Activated CD4-positive, alpha-beta T cell treated with anti-CD3 and anti-CD28 coated beads, Interleukin-2, amount 10 ng/mL, durations not matched to agents 24 days and 14 days (primary cell): Measurements from ENCODE around the gene SLCO1B1. TPM values are rescaled to one million over a fixed set of nuclear protein-coding genes. Genes with fewer than 3 reads are reported as not detected.

Experiments used
- DNase-seq: peaks from one replicate; pipeline ENCODE4 v3.0.0; 2022
- H3K27ac Mint-ChIP-seq: one replicate; pipeline ENCODE4 v1.8.0; 2022; ENCODE audit warnings: mild to moderate bottlenecking, mixed read lengths
- H3K27me3 Mint-ChIP-seq: one replicate; pipeline ENCODE4 v1.8.0; 2022; ENCODE audit warnings: mixed read lengths
- H3K36me3 Mint-ChIP-seq: one replicate; pipeline ENCODE4 v1.8.0; 2022; ENCODE audit warnings: low read depth, mild to moderate bottlenecking, mixed read lengths
- H3K4me1 Mint-ChIP-seq: one replicate; pipeline ENCODE4 v1.8.0; 2021; ENCODE audit warnings: mixed read lengths
- H3K4me3 Mint-ChIP-seq: one replicate; pipeline ENCODE4 v1.8.0; 2022; ENCODE audit warnings: mild to moderate bottlenecking, moderate library complexity, mixed read lengths
- H3K9me3 Mint-ChIP-seq: one replicate; pipeline ENCODE4 v1.8.0; 2021; ENCODE audit warnings: mixed read lengths
- intact Hi-C: fragments of 100-400 bp; cut with micrococcal nuclease; formaldehyde crosslinking; loops from one replicate; pipeline ENCODE4 v1.15.1; 2023
- total RNA-seq: library from RNA; stranded (reverse); gene quantifications from 2 replicates; pipeline ENCODE4 v1.2.3, GENCODE V29; 2022

The SLCO1B1 gene
- total RNA-seq, 1 donor from 2014 or later: not detected

DNA sequence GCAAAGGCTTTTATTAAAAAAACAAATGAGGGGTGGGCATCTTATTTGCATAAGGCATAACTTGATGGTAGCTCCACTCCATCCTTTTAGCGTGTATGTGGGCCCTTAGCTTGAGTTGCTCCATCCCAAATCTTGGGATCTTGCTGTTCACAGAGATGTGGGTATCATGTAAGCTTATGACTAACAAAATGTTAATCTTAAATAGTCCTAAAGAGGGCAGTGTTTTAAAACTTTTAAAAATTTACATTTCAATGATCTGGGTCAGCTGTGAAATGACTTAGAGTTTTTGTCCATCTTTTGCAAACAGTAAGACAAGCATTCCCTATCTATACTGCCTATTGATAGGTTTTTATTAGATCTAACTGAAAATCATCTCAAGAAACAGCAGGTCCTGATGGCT is 117.7 kb downstream of the SLCO1B1 start:
- DNase-seq: no peak
- Mint-ChIP-seq H3K4me1 (no peaks in the 10 kb centered on the region), H3K36me3 (no peaks in the 10 kb centered on the region), H3K27me3 (no peaks in the 10 kb centered on the region), H3K4me3 (no peak overlapping the region), H3K27ac (no peak overlapping the region), H3K9me3 (no peaks in the 10 kb centered on the region)
- intact Hi-C loops: loop anchor here (1.0 kb wide), 1 partner anchor 432 kb away; no protein-coding TSS in a partner anchor

DNA sequence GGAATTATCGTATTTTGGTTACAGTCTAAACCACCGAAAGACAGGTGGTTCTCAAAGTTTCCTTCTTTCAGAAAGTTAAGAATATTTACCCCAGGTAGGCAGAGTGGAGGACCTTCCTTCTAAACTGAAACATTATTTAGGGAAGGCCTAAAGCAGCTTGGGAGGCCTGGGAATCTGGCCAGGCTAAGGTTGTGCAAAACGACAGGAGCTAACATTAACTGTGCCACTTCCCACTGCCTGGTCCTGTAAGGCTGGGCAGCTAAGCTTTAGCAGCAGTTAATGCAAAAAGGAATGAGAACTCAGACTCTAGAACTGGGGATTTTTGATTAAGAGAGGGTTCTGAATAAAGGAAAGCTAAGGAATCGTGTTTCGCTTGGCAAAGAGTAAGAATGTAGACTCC is 121.1 kb downstream of the SLCO1B1 start:
- peaks cover under 1% of the 10 kb centered on the region for H3K9me3 Mint-ChIP-seq
- intact Hi-C loops: no loop called here
- no peaks in the 10 kb centered on the region for H3K4me1 Mint-ChIP-seq
- DNase-seq: no peak
- H3K27me3 Mint-ChIP-seq: no peaks in the 10 kb centered on the region
- no peak overlapping the region for H3K27ac Mint-ChIP-seq
- H3K4me3 Mint-ChIP-seq: no peak overlapping the region
- no peaks in the 10 kb centered on the region for H3K36me3 Mint-ChIP-seq

DNA sequence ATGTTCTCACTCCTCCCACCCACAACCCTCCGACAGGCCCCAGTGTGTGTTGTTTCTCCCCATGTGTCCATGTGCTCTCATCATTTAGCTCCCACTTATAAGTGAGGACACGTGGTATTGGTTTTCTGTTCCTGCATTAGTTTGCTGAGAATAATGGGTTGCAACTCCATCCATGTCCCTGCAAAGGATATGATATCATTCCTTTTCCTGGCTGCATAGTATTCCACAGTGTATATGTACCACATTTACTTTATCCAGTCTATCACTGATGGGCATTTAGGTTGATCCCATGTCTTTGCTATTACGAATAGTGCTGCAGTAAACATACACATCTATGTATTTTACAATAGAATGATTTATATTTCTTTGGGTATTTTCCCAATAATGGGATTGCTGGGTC is 126.2 kb downstream of the SLCO1B1 start:
- no peak overlapping the region for H3K4me3 Mint-ChIP-seq
- intact Hi-C loops: no loop called here
- no peak for DNase-seq
- H3K36me3 Mint-ChIP-seq: no peaks in the 10 kb centered on the region
- no peaks in the 10 kb centered on the region for H3K27me3 Mint-ChIP-seq
- H3K4me1 Mint-ChIP-seq: no peaks in the 10 kb centered on the region
- H3K27ac Mint-ChIP-seq: no peak overlapping the region
- peaks cover 3% of the 10 kb centered on the region for H3K9me3 Mint-ChIP-seq

GRCh38 chr12:21264232-21264631 is 133.2 kb downstream of the SLCO1B1 start:
- no peaks in the 10 kb centered on the region for H3K4me1 Mint-ChIP-seq
- intact Hi-C loops: no loop called here
- H3K27me3 Mint-ChIP-seq: no peaks in the 10 kb centered on the region
- H3K9me3 Mint-ChIP-seq: peaks cover 7% of the 10 kb centered on the region
- H3K36me3 Mint-ChIP-seq: no peaks in the 10 kb centered on the region
- no peak for DNase-seq
- H3K27ac Mint-ChIP-seq: no peak overlapping the region
- H3K4me3 Mint-ChIP-seq: no peak overlapping the region

- Mint-ChIP-seq H3K4me3 (no peak overlapping the region), H3K36me3 (no peaks in the 10 kb centered on the region), H3K9me3 (peaks cover 7% of the 10 kb centered on the region), H3K27ac (no peak overlapping the region), H3K4me1 (no peaks in the 10 kb centered on the region), H3K27me3 (peaks cover 2% of the 10 kb centered on the region)
- intact Hi-C loops: no loop called here
- no peak for DNase-seq
Observed at GRCh38 chr12:21265932-21266331, 134.9 kb downstream of the SLCO1B1 start.

- Mint-ChIP-seq H3K4me1 (no peaks in the 10 kb centered on the region), H3K27ac (no peak overlapping the region), H3K4me3 (no peak overlapping the region), H3K9me3 (no peaks in the 10 kb centered on the region), H3K36me3 (no peaks in the 10 kb centered on the region), H3K27me3 (no peaks in the 10 kb centered on the region)
- no peak for DNase-seq
- intact Hi-C loops: no loop called here
Observed at GRCh38 chr12:21276826-21277225, 145.8 kb downstream of the SLCO1B1 start.

Other genes with a start within 250 kb of the SLCO1B1 start
- 0.02 TPM in 1 of 2 replicates, not detected in the other for gene SLCO1A2, start 203.7 kb downstream of the SLCO1B1 start, total RNA-seq
- gene IAPP, start 241.7 kb downstream of the SLCO1B1 start, total RNA-seq: not detected in 2 replicates